ENCODE results near the gene CAMP. TPM values are rescaled to one million over a fixed set of nuclear protein-coding genes. Genes with fewer than 3 reads are reported as not detected.
"Not testable (repeated sequence)": the region's sequence is repeated elsewhere in the genome, so short reads cannot be mapped to it uniquely, and the experiment has no call there.

The CAMP gene
- total and polyA plus RNA-seq, 4 experiments from 2014 or later: not detected

- H3K27ac ChIP-seq (ENCODE audit: low read depth, low read length); H3K4me1 ChIP-seq (ENCODE audit: insufficient read depth, low read length); CTCF ChIA-PET (ENCODE audit: partially characterized antibody); POLR2A ChIA-PET (ENCODE audit: partially characterized antibody); H3K9me3 ChIP-seq (ENCODE audit: control insufficient read depth in 1 of 2, low read length in 2 of 2); intact Hi-C loops (cut with micrococcal nuclease); H3K36me3 Mint-ChIP-seq; H3K27me3 ChIP-seq (ENCODE audit: insufficient read depth, low read length); H3K27ac Mint-ChIP-seq; H3K9me3 Mint-ChIP-seq; DNase-seq; H3K4me1 Mint-ChIP-seq; H3K4me3 ChIP-seq (ENCODE audit: low read length in 2 of 2); H3K36me3 ChIP-seq (ENCODE audit: insufficient read depth, low read length); H3K27me3 Mint-ChIP-seq; H3K4me3 Mint-ChIP-seq: not testable (repeated sequence)
Observed at GRCh38 chr3:48211776-48212175, 11.5 kb upstream of the CAMP start.

GRCh38 chr3:48214225-48214624, 9.1 kb upstream of the CAMP start:
- H3K4me1 Mint-ChIP-seq: peaks cover 0 to 4% (median 0%) of the 10 kb centered on the region in 4 donors
- H3K27me3 Mint-ChIP-seq: peaks cover 0 to 2% of the 10 kb centered on the region in 2 donors
- H3K4me3 ChIP-seq (ENCODE audit: low read length in 2 of 2): no peak overlapping the region
- H3K36me3 ChIP-seq (ENCODE audit: insufficient read depth, low read length): no peaks in the 10 kb centered on the region
- no peak overlapping the region for H3K4me3 Mint-ChIP-seq
- no peak overlapping the region for H3K27ac ChIP-seq (ENCODE audit: low read depth, low read length)
- peaks cover 0 to 2% (median 0%) of the 10 kb centered on the region in 8 donors for H3K9me3 Mint-ChIP-seq
- no peak for DNase-seq
- no peaks in the 10 kb centered on the region for H3K36me3 Mint-ChIP-seq
- intact Hi-C loops (cut with micrococcal nuclease): no loop called here
- H3K27ac Mint-ChIP-seq: no peak overlapping the region
- CTCF ChIA-PET (ENCODE audit: partially characterized antibody): no interaction called here
- H3K27me3 ChIP-seq (ENCODE audit: insufficient read depth, low read length): no peaks in the 10 kb centered on the region
- H3K9me3 ChIP-seq (ENCODE audit: control insufficient read depth in 1 of 2, low read length in 2 of 2): no peaks in the 10 kb centered on the region
- POLR2A ChIA-PET (ENCODE audit: partially characterized antibody): no interaction called here
- no peaks in the 10 kb centered on the region for H3K4me1 ChIP-seq (ENCODE audit: insufficient read depth, low read length)

GRCh38 chr3:48215019-48215418, 8.3 kb upstream of the CAMP start:
- no peaks in the 10 kb centered on the region for H3K4me1 ChIP-seq (ENCODE audit: insufficient read depth, low read length)
- Mint-ChIP-seq H3K27me3 (peaks cover 0 to under 1% of the 10 kb centered on the region in 2 donors), H3K36me3 (no peaks in the 10 kb centered on the region), H3K4me3 (no peak overlapping the region), H3K9me3 (peaks cover 0 to 2% (median 0%) of the 10 kb centered on the region in 8 donors), H3K4me1 (peaks cover 0 to 2% (median 0%) of the 10 kb centered on the region in 4 donors), H3K27ac (no peak overlapping the region)
- POLR2A ChIA-PET (ENCODE audit: partially characterized antibody): no interaction called here
- no peaks in the 10 kb centered on the region for H3K36me3 ChIP-seq (ENCODE audit: insufficient read depth, low read length)
- H3K9me3 ChIP-seq (ENCODE audit: control insufficient read depth in 1 of 2, low read length in 2 of 2): no peaks in the 10 kb centered on the region
- H3K27me3 ChIP-seq (ENCODE audit: insufficient read depth, low read length): no peaks in the 10 kb centered on the region
- no peak for DNase-seq
- no peak overlapping the region for H3K4me3 ChIP-seq (ENCODE audit: low read length in 2 of 2)
- intact Hi-C loops (cut with micrococcal nuclease): no loop called here
- CTCF ChIA-PET (ENCODE audit: partially characterized antibody): no interaction called here
- no peak overlapping the region for H3K27ac ChIP-seq (ENCODE audit: low read depth, low read length)

- no peaks in the 10 kb centered on the region for H3K27me3 ChIP-seq (ENCODE audit: insufficient read depth, low read length)
- intact Hi-C loops (cut with micrococcal nuclease): no loop called here
- Mint-ChIP-seq H3K27ac (no peak overlapping the region), H3K27me3 (no peaks in the 10 kb centered on the region), H3K4me3 (no peak overlapping the region), H3K9me3 (peaks cover 0 to 2% (median 0%) of the 10 kb centered on the region in 8 donors), H3K36me3 (no peaks in the 10 kb centered on the region), H3K4me1 (no peaks in the 10 kb centered on the region)
- no peaks in the 10 kb centered on the region for H3K9me3 ChIP-seq (ENCODE audit: control insufficient read depth in 1 of 2, low read length in 2 of 2)
- DNase-seq: no peak
- no peaks in the 10 kb centered on the region for H3K36me3 ChIP-seq (ENCODE audit: insufficient read depth, low read length)
- no peaks in the 10 kb centered on the region for H3K4me1 ChIP-seq (ENCODE audit: insufficient read depth, low read length)
- H3K4me3 ChIP-seq (ENCODE audit: low read length in 2 of 2): no peak overlapping the region
- ChIA-PET CTCF (ENCODE audit: partially characterized antibody) (no interaction called here), POLR2A (ENCODE audit: partially characterized antibody) (no interaction called here)
- no peak overlapping the region for H3K27ac ChIP-seq (ENCODE audit: low read depth, low read length)
Observed at GRCh38 chr3:48215466-48215865, 7.8 kb upstream of the CAMP start.

- H3K36me3 Mint-ChIP-seq: no peaks in the 10 kb centered on the region
- no peaks in the 10 kb centered on the region for H3K4me1 Mint-ChIP-seq
- CTCF ChIA-PET (ENCODE audit: partially characterized antibody): no interaction called here
- Histone ChIP-seq H3K36me3 (ENCODE audit: insufficient read depth, low read length) (no peaks in the 10 kb centered on the region), H3K4me3 (ENCODE audit: low read length in 2 of 2) (no peak overlapping the region), H3K9me3 (ENCODE audit: control insufficient read depth in 1 of 2, low read length in 2 of 2) (no peaks in the 10 kb centered on the region), H3K27ac (ENCODE audit: low read depth, low read length) (no peak overlapping the region), H3K4me1 (ENCODE audit: insufficient read depth, low read length) (no peaks in the 10 kb centered on the region), H3K27me3 (ENCODE audit: insufficient read depth, low read length) (no peaks in the 10 kb centered on the region)
- H3K4me3 Mint-ChIP-seq: no peak overlapping the region
- no peak overlapping the region for H3K27ac Mint-ChIP-seq
- intact Hi-C loops (cut with micrococcal nuclease): no loop called here
- no peak for DNase-seq
- no peaks in the 10 kb centered on the region for H3K27me3 Mint-ChIP-seq
- peaks cover 0 to 2% (median 0%) of the 10 kb centered on the region in 8 donors for H3K9me3 Mint-ChIP-seq
- POLR2A ChIA-PET (ENCODE audit: partially characterized antibody): no interaction called here
Observed at GRCh38 chr3:48215876-48216275, 7.4 kb upstream of the CAMP start.

GRCh38 chr3:48217449-48217848, 5.8 kb upstream of the CAMP start:
- no peak overlapping the region for H3K27ac ChIP-seq (ENCODE audit: low read depth, low read length)
- H3K4me1 ChIP-seq (ENCODE audit: insufficient read depth, low read length): no peaks in the 10 kb centered on the region
- ChIA-PET CTCF (ENCODE audit: partially characterized antibody) (no interaction called here), POLR2A (ENCODE audit: partially characterized antibody) (no interaction called here)
- no peaks in the 10 kb centered on the region for H3K4me1 Mint-ChIP-seq
- no peaks in the 10 kb centered on the region for H3K36me3 ChIP-seq (ENCODE audit: insufficient read depth, low read length)
- H3K9me3 ChIP-seq (ENCODE audit: control insufficient read depth in 1 of 2, low read length in 2 of 2): no peaks in the 10 kb centered on the region
- intact Hi-C loops (cut with micrococcal nuclease): no loop called here
- no peak overlapping the region for H3K4me3 ChIP-seq (ENCODE audit: low read length in 2 of 2)
- H3K27me3 Mint-ChIP-seq: no peaks in the 10 kb centered on the region
- no peak overlapping the region for H3K4me3 Mint-ChIP-seq
- H3K36me3 Mint-ChIP-seq: no peaks in the 10 kb centered on the region
- H3K9me3 Mint-ChIP-seq: peaks cover 0 to 2% (median 0%) of the 10 kb centered on the region in 8 donors
- H3K27me3 ChIP-seq (ENCODE audit: insufficient read depth, low read length): no peaks in the 10 kb centered on the region
- no peak for DNase-seq
- H3K27ac Mint-ChIP-seq: no peak overlapping the region

- H3K4me1 ChIP-seq (ENCODE audit: insufficient read depth, low read length): no peaks in the 10 kb centered on the region
- Mint-ChIP-seq H3K4me1 (no peaks in the 10 kb centered on the region), H3K27me3 (no peaks in the 10 kb centered on the region), H3K4me3 (no peak overlapping the region), H3K27ac (peak overlapping the region in 1 of 7 donors; percentile 23), H3K36me3 (no peaks in the 10 kb centered on the region), H3K9me3 (peaks cover 0 to 2% (median 0%) of the 10 kb centered on the region in 8 donors)
- POLR2A ChIA-PET (ENCODE audit: partially characterized antibody): no interaction called here
- H3K36me3 ChIP-seq (ENCODE audit: insufficient read depth, low read length): no peaks in the 10 kb centered on the region
- intact Hi-C loops (cut with micrococcal nuclease): no loop called here
- DNase-seq: no peak
- no peaks in the 10 kb centered on the region for H3K9me3 ChIP-seq (ENCODE audit: control insufficient read depth in 1 of 2, low read length in 2 of 2)
- H3K4me3 ChIP-seq (ENCODE audit: low read length in 2 of 2): no peak overlapping the region
- CTCF ChIA-PET (ENCODE audit: partially characterized antibody): interaction anchor here (0.6 kb wide), 1 partner anchor 831 kb away, joined by 3 read pairs; no protein-coding TSS in a partner anchor
- no peaks in the 10 kb centered on the region for H3K27me3 ChIP-seq (ENCODE audit: insufficient read depth, low read length)
- H3K27ac ChIP-seq (ENCODE audit: low read depth, low read length): no peak overlapping the region
Observed at GRCh38 chr3:48218537-48218936, 4.8 kb upstream of the CAMP start.

GRCh38 chr3:48219543-48219942, 3.8 kb upstream of the CAMP start:
- Mint-ChIP-seq H3K4me3 (no peak overlapping the region), H3K36me3 (no peaks in the 10 kb centered on the region), H3K9me3 (peaks cover 0 to 2% (median 0%) of the 10 kb centered on the region in 8 donors), H3K27me3 (no peaks in the 10 kb centered on the region), H3K27ac (no peak overlapping the region), H3K4me1 (no peaks in the 10 kb centered on the region)
- Histone ChIP-seq H3K27me3 (ENCODE audit: insufficient read depth, low read length) (no peaks in the 10 kb centered on the region), H3K36me3 (ENCODE audit: insufficient read depth, low read length) (no peaks in the 10 kb centered on the region), H3K9me3 (ENCODE audit: control insufficient read depth in 1 of 2, low read length in 2 of 2) (no peaks in the 10 kb centered on the region), H3K4me3 (ENCODE audit: low read length in 2 of 2) (no peak overlapping the region), H3K4me1 (ENCODE audit: insufficient read depth, low read length) (no peaks in the 10 kb centered on the region), H3K27ac (ENCODE audit: low read depth, low read length) (no peak overlapping the region)
- ChIA-PET POLR2A (ENCODE audit: partially characterized antibody) (no interaction called here), CTCF (ENCODE audit: partially characterized antibody) (no interaction called here)
- intact Hi-C loops (cut with micrococcal nuclease): no loop called here
- no peak for DNase-seq
